Ishikawa (cell line): ENCODE data around the gene ULK4.

ENCODE experiments used
- CEBPB ChIP-seq: IDR thresholded peaks from 2 replicates; pipeline ENCODE4 v1.6.1; 2012
- EP300 ChIP-seq: IDR thresholded peaks from 2 replicates; pipeline ENCODE4 v1.6.1; 2012; ENCODE audit warnings: borderline replicate concordance
- TF ChIP-seq, protein P1 (sequence below): IDR thresholded peaks from 2 replicates; pipeline ENCODE4 v1.6.1; 2012

GRCh38 chr3:41710646-41711388 is 251.1 kb downstream of the ULK4 start:
- TF ChIP-seq, protein P1, sequence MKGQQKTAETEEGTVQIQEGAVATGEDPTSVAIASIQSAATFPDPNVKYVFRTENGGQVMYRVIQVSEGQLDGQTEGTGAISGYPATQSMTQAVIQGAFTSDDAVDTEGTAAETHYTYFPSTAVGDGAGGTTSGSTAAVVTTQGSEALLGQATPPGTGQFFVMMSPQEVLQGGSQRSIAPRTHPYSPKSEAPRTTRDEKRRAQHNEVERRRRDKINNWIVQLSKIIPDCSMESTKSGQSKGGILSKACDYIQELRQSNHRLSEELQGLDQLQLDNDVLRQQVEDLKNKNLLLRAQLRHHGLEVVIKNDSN = no peak
- TF ChIP-seq EP300 (no peak), CEBPB (peak; percentile 81)
